A549 (cell line): ENCODE data around the gene TRIM24. TPM values are rescaled to one million over a fixed set of nuclear protein-coding genes. Genes with fewer than 3 reads are reported as not detected.

Experiments
- ATAC-seq, 2 experiments: fragments of 200-7000 bp in 1 of 2; fragments of >200 bp in 1 of 2; cut with Nextera tagmentation in 1 of 2; cut with Tn5 transposase in 1 of 2; 3 replicates each; pipeline versions ENCODE4 v1.8.0 to v1.9.1; 2018 to 2020; ENCODE audit warnings: mild to moderate bottlenecking in 1 of 2, moderate library complexity in 1 of 2
- CTCF ChIA-PET: fragments of 300-600 bp; sonication (Branson Sonifier 250); formaldehyde crosslinking; extraction: SDS; loops from one replicate; lab custom pipeline; 2021; ENCODE audit warnings: antibody characterized with exemption, inconsistent platforms; lab: Yijun Ruan, JAX
- POLR2A ChIA-PET: fragments of 350-600 bp; formaldehyde crosslinking; extraction: SDS; loops from one replicate; lab custom pipeline; 2021; ENCODE audit warnings: antibody characterized with exemption, inconsistent platforms; lab: Yijun Ruan, JAX
- DNase-seq, 2 experiments: peaks; one replicate each; pipeline versions ENCODE4 v3.0.0 to v3.0.0-alpha.2; 2011 to 2016; ENCODE audit warnings: low read depth in 1 of 2, low spot score in 1 of 2
- FAIRE-seq: peaks from 2 replicates; lab custom pipeline; 2011; peaks lifted over from hg19 to GRCh38; lab: Jason Lieb, UNC
- H3K27ac ChIP-seq, 2 experiments: fragments of >200 bp; sonication (Bioruptor Twin); formaldehyde crosslinking; 3 replicates each; pipeline ENCODE4 v1.5.1; 2016 to 2017
- H3K4me1 ChIP-seq: fragments of >200 bp; sonication (Bioruptor Twin); formaldehyde crosslinking; 3 replicates; pipeline ENCODE4 v1.6.1; 2016
- H3K4me2 ChIP-seq: fragments of >200 bp; sonication (Bioruptor Twin); formaldehyde crosslinking; 3 replicates; pipeline ENCODE4 v1.6.1; 2016
- H3K4me3 ChIP-seq: fragments of >200 bp; sonication (Bioruptor Twin); formaldehyde crosslinking; 3 replicates; pipeline ENCODE4 v1.5.1; 2016
- H3K9me3 ChIP-seq: fragments of >200 bp; sonication (Bioruptor Twin); formaldehyde crosslinking; 3 replicates; pipeline ENCODE4 v1.6.1; 2016
- ATOH8 ChIP-seq: fragments of 250-450 bp; sonication (Bioruptor Pico); IDR thresholded peaks from 2 replicates; pipeline ENCODE4 v1.5.0; 2020; ENCODE audit warnings: low read depth, mild to moderate bottlenecking, moderate library complexity
- BHLHE40 ChIP-seq: IDR thresholded peaks from 2 replicates; pipeline ENCODE4 v1.6.1; 2012; ENCODE audit warnings: low read depth, low read length, inconsistent platforms
- CBX2 ChIP-seq: fragments of 200-600 bp; sonication (generic); IDR thresholded peaks from 2 replicates; pipeline ENCODE4 v1.6.1; 2016; ENCODE audit warnings: low read depth, mild to moderate bottlenecking, borderline replicate concordance
- CBX8 ChIP-seq: fragments of 200-600 bp; sonication (generic); IDR thresholded peaks from 2 replicates; pipeline ENCODE4 v1.6.1; 2016
- EHF ChIP-seq: fragments of 250-450 bp; sonication (Bioruptor Pico); IDR thresholded peaks from 2 replicates; pipeline ENCODE4 v1.5.0; 2020; ENCODE audit warnings: mild to moderate bottlenecking
- EP300 ChIP-seq, 2 experiments: fragments of >200 bp; sonication (Bioruptor Twin); formaldehyde crosslinking; IDR thresholded peaks; 2 replicates in 1 of 2; 3 replicates in 1 of 2; pipeline ENCODE4 v1.6.1; 2016 to 2017
- ESRRA ChIP-seq: fragments of 150-350 bp; IDR thresholded peaks from 2 replicates; pipeline ENCODE4 v1.6.1; 2014; ENCODE audit warnings: mild to moderate bottlenecking, low read length, borderline replicate concordance
- FOSL2 ChIP-seq, 2 experiments: fragments of 450-650 bp in 1 of 2; fragments of >200 bp in 1 of 2; sonication (Bioruptor Twin) in 1 of 2; formaldehyde crosslinking; IDR thresholded peaks; 2 replicates each; pipeline versions ENCODE4 v1.5.0 to v1.6.1; 2016 to 2020; ENCODE audit warnings: mild to moderate bottlenecking in 1 of 2, moderate library complexity in 1 of 2
- HES2 ChIP-seq: fragments of >200 bp; sonication (Bioruptor Twin); formaldehyde crosslinking; IDR thresholded peaks from 2 replicates; pipeline ENCODE4 v1.6.1; 2016
- HOXB13 ChIP-seq: fragments of 250-450 bp; sonication (Bioruptor Pico); IDR thresholded peaks from 2 replicates; pipeline ENCODE4 v1.5.0; 2020; ENCODE audit warnings: low read depth, mild to moderate bottlenecking, moderate library complexity
- HOXB5 ChIP-seq: fragments of 250-450 bp; sonication (Bioruptor Pico); IDR thresholded peaks from 2 replicates; pipeline ENCODE4 v1.5.0; 2020; ENCODE audit warnings: mild to moderate bottlenecking, moderate library complexity
- KDM1A ChIP-seq: fragments of 200-600 bp; sonication (generic); IDR thresholded peaks from 2 replicates; pipeline ENCODE4 v1.6.1; 2016; ENCODE audit warnings: low read depth, mild to moderate bottlenecking
- KDM5A ChIP-seq: fragments of 200-600 bp; sonication (generic); IDR thresholded peaks from 2 replicates; pipeline ENCODE4 v1.6.1; 2016; ENCODE audit warnings: antibody characterized with exemption, mild to moderate bottlenecking
- MAX ChIP-seq: IDR thresholded peaks from 2 replicates; pipeline ENCODE4 v1.6.1; 2012
- MAZ ChIP-seq: fragments of 150-350 bp; IDR thresholded peaks from 2 replicates; pipeline ENCODE4 v1.6.1; 2014; ENCODE audit warnings: antibody characterized with exemption, low read depth, low read length, borderline replicate concordance
- MYC ChIP-seq: IDR thresholded peaks from 2 replicates; pipeline ENCODE4 v1.6.1; 2012; ENCODE audit warnings: mild to moderate bottlenecking, inconsistent platforms, low read length, improper control_type of control experiment, borderline replicate concordance
- NFE2L2 ChIP-seq: fragments of 150-350 bp; conservative IDR thresholded peaks from 2 replicates; pipeline ENCODE4 v1.6.1; 2014; ENCODE audit warnings: low read length
- NPAS2 ChIP-seq: fragments of 250-450 bp; sonication (Bioruptor Pico); IDR thresholded peaks from 2 replicates; pipeline ENCODE4 v1.8.0; 2022; ENCODE audit warnings: mild to moderate bottlenecking, moderate library complexity, borderline replicate concordance
- POLR2AphosphoS2 ChIP-seq: conservative IDR thresholded peaks from 2 replicates; pipeline ENCODE4 v1.6.1; 2012; ENCODE audit warnings: low read length, improper control_type of control experiment, inconsistent platforms
- RAD21 ChIP-seq, 2 experiments: fragments of >200 bp in 1 of 2; sonication (Bioruptor Twin) in 1 of 2; formaldehyde crosslinking in 1 of 2; IDR thresholded peaks in 1 of 2; conservative IDR thresholded peaks in 1 of 2; 2 replicates in 1 of 2; 3 replicates in 1 of 2; pipeline ENCODE4 v1.6.1; 2012 to 2018; ENCODE audit warnings: inconsistent platforms in 1 of 2
- RARB ChIP-seq: fragments of 250-450 bp; sonication (Bioruptor Pico); IDR thresholded peaks from 2 replicates; pipeline ENCODE4 v1.8.0; 2021; ENCODE audit warnings: mild to moderate bottlenecking, moderate library complexity
- REST ChIP-seq: fragments of 200-600 bp; sonication (generic); IDR thresholded peaks from 2 replicates; pipeline ENCODE4 v1.6.1; 2016; ENCODE audit warnings: antibody characterized with exemption, mild to moderate bottlenecking, moderate library complexity
- RNF2 ChIP-seq: fragments of 200-600 bp; sonication (generic); IDR thresholded peaks from 2 replicates; pipeline ENCODE4 v1.6.1; 2016; ENCODE audit warnings: low read depth, mild to moderate bottlenecking, antibody characterized with exemption, moderate library complexity, borderline replicate concordance
- TP53 ChIP-seq: fragments of 250-450 bp; sonication (Bioruptor Pico); IDR thresholded peaks from 2 replicates; pipeline ENCODE4 v1.5.0; 2021; ENCODE audit warnings: mild to moderate bottlenecking, moderate library complexity
- ZC3H11A ChIP-seq: fragments of 450-650 bp; IDR thresholded peaks from 2 replicates; pipeline ENCODE4 v1.6.1; 2014; ENCODE audit warnings: antibody characterized with exemption, mild to moderate bottlenecking
- ZNF302 ChIP-seq: fragments of 250-450 bp; sonication (Bioruptor Pico); IDR thresholded peaks from 2 replicates; pipeline ENCODE4 v1.9.0; 2021; ENCODE audit warnings: inconsistent platforms, mild to moderate bottlenecking, moderate library complexity
- WGBS: methylation state at CpG from one replicate; pipeline ENCODE4 v1.1.6; 2017; ENCODE audit errors: missing lambda C conversion rate; 5-methylcytosine and 5-hydroxymethylcytosine counted together
- polyA plus RNA-seq, 4 experiments: library from polyadenylated mRNA; depleted of rRNA in 3 of 4; stranded (reverse); fragments of >200 nt; fragmentation: RNase III in 1 of 4; extraction: RNeasy Plus Mini Kit Qiagen cat#74134 plus additional on column Dnase treatment in 1 of 4; gene quantifications; 2 replicates in 3 of 4; 3 replicates in 1 of 4; pipeline ENCODE4 v1.2.3, GENCODE V29; 2011 to 2017

Gene TRIM24
- polyA plus RNA-seq, 2 of the 4 experiments (the other 2 are of a cell fraction) = 8.3 to 11.6 TPM

- H3K4me3 ChIP-seq = no peak overlapping the region
- ChIA-PET CTCF (interaction anchor here (1.2 kb wide), 1 partner anchor 14 kb away, joined by 3 read pairs; no protein-coding TSS in a partner anchor), POLR2A (no interaction called here)
- no peak for DNase-seq
- WGBS = 85% methylated on average over 10 of the region's 10 CpGs
- no peak overlapping the region for H3K27ac ChIP-seq
- no peaks in the 10 kb centered on the region for H3K9me3 ChIP-seq
- H3K4me1 ChIP-seq = no peaks in the 10 kb centered on the region
- no peak for TF ChIP-seq RNF2
- no peak for TF ChIP-seq ATOH8 (CRISPR knock-in tag)
- no peak for TF ChIP-seq RARB (CRISPR knock-in tag)
- TF ChIP-seq MAX = no peak
- no peak for TF ChIP-seq EP300 (IDR thresholded peaks at IDR 0.05)
- no peak for TF ChIP-seq EHF (CRISPR knock-in tag)
- TF ChIP-seq NFE2L2 = no peak
- TF ChIP-seq RAD21 (conservative IDR thresholded peaks at IDR 0.05 in 1 of 2, IDR thresholded peaks at IDR 0.05 in 1 of 2) = no peak
- TF ChIP-seq MYC = no peak
- TF ChIP-seq ESRRA = no peak
- no peak for TF ChIP-seq POLR2AphosphoS2
- TF ChIP-seq NPAS2 (CRISPR knock-in tag) = no peak
- TF ChIP-seq KDM1A = no peak
- TF ChIP-seq CBX2 = no peak
- no peak for TF ChIP-seq FOSL2 (IDR thresholded peaks at IDR 0.05)
- TF ChIP-seq FOSL2 (CRISPR knock-in tag; IDR thresholded peaks at IDR 0.05) = no peak
- no peak for FAIRE-seq
- no peak for ATAC-seq
- H3K4me2 ChIP-seq = no peak overlapping the region
These were observed 158.4 kb downstream of the TRIM24 start for GRCh38 chr7:138618506-138618905.

- no peak overlapping the region for H3K27ac ChIP-seq
- no peak overlapping the region for H3K4me2 ChIP-seq
- TF ChIP-seq RNF2 (no peak), ZNF302 (CRISPR knock-in tag) (no peak)
- H3K9me3 ChIP-seq = no peaks in the 10 kb centered on the region
- no peaks in the 10 kb centered on the region for H3K4me1 ChIP-seq
- no peak overlapping the region for H3K4me3 ChIP-seq
- ATAC-seq (no peak), FAIRE-seq (no peak), DNase-seq (no peak)
- ChIA-PET CTCF (interaction anchor here (1.9 kb wide), 1 partner anchor 13 kb away, joined by 4 read pairs; no protein-coding TSS in a partner anchor), POLR2A (no interaction called here)
These were observed 158.9 kb downstream of the TRIM24 start for GRCh38 chr7:138618933-138619332.

- Histone ChIP-seq H3K4me3 (no peak overlapping the region), H3K27ac (no peak overlapping the region), H3K4me1 (no peaks in the 10 kb centered on the region), H3K4me2 (no peak overlapping the region), H3K9me3 (no peaks in the 10 kb centered on the region)
- TF ChIP-seq MAZ = no peak
- TF ChIP-seq TP53 = no peak
- TF ChIP-seq POLR2AphosphoS2 = no peak
- no peak for TF ChIP-seq HOXB13
- TF ChIP-seq ZC3H11A = no peak
- TF ChIP-seq KDM1A = no peak
- TF ChIP-seq REST = no peak
- no peak for TF ChIP-seq HOXB5 (CRISPR knock-in tag)
- TF ChIP-seq EP300 (IDR thresholded peaks at IDR 0.05) = no peak
- no peak for TF ChIP-seq HES2
- TF ChIP-seq KDM5A = no peak
- TF ChIP-seq CBX8 = no peak
- TF ChIP-seq BHLHE40 = no peak
- ChIA-PET POLR2A (no interaction called here), CTCF (no interaction called here)
- FAIRE-seq (no peak), ATAC-seq (no peak), DNase-seq (no peak)
- WGBS = 55% methylated on average over 1 of the region's 1 CpG
These were observed 162.8 kb downstream of the TRIM24 start for GRCh38 chr7:138622841-138623240.
